HG03025 (cell line): ENCODE data around the gene TSFM.

Source experiments
- ATAC-seq: cut with Tn5 transposase; IDR thresholded peaks from one replicate; pipeline ENCODE4 v1.9.1; 2021; ENCODE audit warnings: mild to moderate bottlenecking, moderate library complexity; ENCODE audit not compliant: unreplicated experiment, low FRiP score

The TSFM gene

DNA sequence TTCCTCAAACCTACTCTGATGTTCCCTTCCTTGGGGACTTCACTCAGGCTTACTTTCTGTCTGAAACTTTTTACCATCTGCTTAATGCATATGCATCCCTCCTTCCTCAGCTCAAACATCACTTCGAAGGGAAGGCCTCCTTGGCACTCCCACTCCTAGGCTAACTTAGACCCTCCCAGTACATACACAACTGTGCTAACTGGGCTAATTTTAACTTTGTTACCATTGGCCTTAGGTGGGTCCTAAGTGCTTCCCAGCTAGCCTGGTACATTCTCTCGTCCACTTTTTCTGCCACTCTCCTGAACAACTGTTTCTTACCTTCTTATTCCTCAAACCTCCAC is 6.4 kb upstream of the TSFM start:
- ATAC-seq: no peak

DNA sequence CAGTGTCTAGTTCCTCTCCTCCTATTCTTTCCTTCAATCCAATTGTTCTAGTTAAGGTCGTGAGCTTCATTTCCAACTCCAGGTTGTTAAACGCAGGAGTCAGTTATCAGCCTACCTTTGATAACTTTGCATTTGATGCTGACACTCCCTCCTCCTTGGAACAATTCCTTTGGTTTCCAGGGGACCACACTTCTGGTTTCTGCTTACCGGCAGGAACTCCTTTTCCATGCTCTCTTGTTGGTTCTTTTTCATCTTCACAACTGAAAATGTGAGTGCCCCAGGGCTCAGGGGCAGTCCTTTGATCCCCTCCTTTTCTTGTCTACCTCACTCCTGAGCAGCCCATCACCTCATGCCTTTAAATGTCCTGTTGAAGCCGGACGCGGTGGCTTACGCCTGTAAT is 5.2 kb upstream of the TSFM start:
- ATAC-seq: no peak

DNA sequence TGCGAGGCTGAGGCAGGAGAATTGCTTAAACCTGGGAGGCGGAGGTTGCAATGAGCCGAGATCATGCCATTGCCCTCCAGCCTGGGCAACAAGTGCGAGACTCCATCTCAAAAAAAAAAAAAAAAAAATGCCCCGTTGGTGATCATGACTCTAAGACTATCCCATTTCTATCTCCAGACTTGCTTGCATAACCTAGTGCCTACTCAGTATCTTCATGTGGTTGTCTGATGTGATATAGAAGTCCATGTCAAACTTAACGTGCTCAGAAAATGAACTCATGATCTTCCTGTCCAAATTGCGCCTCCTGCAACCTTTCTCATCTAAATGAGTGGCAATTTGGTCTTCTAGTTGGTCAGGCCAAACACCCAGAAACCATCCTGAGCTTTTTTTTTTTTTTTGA is 4.7 kb upstream of the TSFM start:
- no peak for ATAC-seq

DNA sequence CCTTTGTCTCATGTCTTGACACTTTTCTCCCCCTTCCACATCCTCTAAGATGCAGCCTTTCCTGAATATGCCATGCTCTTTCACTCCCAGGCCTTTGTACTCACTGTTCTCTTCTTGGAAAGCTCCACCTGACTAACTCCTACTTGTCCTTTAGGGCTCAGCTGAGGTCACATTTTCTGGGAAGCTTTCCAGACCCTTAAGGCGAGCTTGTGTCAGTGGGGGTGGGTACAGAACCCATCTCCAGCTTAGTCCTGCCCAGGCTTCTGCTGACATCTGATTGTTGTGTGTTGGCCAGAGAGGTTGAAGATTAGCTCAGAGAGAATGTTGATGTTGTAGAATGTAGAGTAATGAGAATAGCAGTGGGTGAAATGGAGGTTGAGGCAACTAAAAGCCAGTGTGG is 2.9 kb upstream of the TSFM start:
- ATAC-seq: no peak

DNA sequence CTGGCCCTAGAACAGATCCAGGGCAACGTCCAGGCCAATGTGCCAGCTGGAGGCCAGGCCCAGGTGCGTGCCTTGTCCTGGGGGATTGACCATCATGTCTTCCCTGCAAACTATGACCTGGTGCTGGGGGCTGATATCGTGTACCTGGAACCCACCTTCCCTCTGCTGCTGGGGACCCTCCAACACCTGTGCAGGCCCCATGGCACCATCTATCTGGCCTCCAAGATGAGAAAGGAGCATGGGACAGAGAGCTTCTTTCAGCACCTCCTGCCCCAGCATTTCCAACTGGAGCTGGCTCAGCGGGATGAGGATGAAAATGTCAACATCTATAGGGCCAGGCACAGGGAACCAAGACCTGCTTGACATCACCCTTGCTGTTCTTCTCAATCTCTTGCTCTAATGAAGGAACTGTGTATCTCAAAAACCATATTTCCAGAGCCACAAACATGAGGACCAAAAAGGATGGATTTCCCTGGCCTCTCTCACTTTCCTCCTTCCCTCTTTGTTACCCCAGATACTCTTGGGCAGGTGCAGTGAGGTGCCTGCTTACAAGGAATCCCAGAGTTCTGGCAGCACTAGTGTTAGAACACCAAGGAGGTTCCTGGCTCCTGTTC is 2.2 kb upstream of the TSFM start:
- ATAC-seq: no peak

DNA sequence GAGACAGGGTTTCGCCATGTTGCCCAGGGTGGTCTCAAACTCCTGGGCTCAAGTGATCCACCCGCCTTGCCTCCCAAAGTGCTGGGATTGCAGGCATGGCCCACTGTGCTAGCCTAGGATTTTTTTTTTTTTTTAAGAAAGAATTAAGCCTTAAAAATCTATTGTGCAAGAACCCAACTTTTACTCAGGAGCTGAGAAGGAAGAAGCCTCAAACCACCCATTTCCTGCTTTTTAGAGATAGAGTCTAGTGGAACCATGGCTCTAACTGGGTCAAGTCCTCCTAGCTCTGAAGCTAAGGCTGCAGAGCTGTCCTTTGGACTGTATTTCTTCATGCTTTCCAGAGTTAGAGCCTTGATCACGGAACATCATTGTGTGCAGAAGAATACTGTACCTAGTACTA is 1.3 kb upstream of the TSFM start:
- no peak for ATAC-seq

DNA sequence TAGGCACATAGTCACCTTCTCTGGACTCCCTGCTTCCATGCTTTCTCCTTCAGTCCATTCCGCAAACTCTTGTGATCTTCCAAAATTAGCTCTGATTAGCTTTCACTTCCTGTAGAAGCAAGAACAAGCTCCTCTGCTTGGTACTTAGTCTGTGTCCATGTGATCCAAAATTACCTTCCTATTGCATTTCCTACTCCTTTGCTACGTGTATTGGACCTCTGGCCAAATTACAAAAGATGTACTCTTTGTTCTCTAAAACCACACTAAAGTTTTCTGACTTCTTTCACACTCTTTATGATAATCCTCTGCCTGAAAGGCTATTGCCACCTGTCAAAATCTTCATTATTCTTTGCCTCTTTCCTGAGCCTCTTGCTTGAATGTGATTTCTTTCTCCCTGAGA is 786 bp upstream of the TSFM start:
- ATAC-seq: no peak

DNA sequence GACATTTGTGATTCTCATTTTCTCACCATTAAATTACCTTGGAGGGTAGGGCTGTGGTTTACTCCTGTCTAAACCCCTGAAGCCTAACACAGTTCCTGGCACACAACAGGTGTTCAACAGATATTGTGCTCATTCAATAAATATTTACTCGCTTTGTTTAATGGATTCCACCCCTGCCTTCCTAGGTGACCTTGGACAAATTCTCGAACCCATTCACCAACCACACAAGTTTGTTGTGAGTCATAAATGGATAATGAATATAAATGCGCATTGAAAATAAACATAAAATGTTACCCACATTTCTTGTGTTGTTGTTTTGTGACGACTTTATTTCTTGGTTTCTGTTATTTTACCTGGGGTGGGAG is 362 bp upstream of the TSFM start:
- no peak for ATAC-seq

DNA sequence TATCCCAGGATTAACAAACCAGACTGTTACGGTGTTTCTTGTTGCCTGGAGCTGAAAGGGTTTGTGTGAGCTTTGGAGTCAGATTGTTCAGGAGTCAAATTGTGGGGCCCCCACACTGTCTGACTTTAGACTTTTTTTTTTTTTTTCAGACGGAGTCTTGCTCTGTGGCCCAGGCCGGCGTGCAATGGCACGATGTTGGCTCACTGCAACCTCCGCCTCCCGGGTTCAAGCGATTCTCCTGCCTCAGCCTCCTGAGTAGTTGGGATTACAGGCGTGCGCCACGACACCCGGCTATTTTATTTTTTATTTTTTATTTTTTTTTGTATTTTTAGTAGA is 847 bp downstream of the TSFM start:
- no peak for ATAC-seq

DNA sequence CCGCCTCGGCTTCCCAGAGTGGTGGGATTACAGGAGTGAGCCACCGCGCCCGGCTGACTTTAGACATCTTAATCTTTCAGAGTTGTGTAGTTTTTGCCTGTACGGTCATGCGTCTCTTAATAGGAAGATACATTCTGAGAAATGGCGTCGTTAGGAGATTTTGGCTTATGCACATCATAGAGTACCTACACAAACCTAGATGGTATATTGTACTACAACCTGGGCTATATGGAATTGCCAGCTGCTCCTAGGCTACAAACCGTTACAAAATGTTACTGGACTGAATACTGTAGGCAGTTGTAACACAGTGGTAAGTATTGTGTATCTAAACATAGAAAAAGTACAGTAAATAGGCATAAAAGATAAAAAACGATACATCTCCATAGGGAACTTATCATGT is 1.3 kb downstream of the TSFM start:
- no peak for ATAC-seq

DNA sequence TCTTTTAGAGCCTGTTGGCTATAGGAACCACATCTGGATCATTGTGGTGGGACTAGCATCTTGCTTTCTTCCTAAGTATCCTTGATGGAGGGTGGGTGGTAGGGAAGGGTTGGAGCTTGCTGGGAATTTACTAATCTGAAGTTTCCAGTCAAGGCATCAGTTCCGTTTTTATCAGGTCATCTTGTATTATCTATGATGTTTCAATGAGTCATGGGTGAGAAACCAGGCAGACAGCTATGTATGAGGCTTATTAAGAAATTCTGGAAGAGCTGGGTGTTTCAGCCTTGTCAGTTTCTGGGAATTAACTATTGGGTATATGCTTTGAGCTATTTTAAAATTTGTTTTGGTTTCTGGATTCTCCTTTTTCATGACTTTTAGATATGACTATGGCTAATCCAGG is 11.3 kb downstream of the TSFM start:
- ATAC-seq: no peak

DNA sequence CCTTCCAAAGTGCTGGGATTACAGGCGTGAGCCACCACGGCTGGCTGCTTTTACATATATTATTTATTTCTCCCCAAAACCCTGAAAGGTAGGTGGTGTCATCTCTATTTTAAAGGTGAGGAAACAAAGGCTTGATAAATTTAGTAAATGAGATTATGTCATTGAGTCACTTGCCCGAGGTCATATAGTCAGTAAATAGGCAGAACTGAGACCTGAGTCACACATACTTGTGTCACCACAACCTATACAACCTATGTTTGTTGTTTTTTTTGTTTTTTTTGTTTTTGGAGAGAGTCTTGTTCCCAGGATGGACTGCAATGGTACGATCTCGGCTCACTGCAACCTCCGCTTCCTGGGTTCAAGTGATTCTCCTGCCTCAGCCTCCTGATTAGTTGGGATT is 12.8 kb downstream of the TSFM start:
- no peak for ATAC-seq

DNA sequence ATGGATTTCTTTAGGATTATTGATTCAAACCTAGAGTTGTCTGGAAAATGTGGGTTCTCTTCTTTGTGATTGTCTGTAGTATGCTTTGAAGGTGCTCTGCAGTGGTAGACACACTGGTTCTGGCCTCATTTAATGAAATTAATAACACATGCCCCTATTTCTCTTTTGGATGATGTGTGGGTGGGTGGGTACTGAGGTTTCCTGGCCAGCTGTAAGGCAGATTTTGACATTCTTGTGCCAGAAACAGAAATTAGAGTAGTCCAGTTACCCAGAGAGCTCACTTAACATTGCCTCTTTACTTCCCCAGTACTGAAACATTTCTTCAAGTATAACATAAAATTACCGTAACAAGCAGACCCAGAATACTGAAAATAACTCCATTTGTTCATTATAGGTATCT is 14.4 kb downstream of the TSFM start:
- no peak for ATAC-seq

DNA sequence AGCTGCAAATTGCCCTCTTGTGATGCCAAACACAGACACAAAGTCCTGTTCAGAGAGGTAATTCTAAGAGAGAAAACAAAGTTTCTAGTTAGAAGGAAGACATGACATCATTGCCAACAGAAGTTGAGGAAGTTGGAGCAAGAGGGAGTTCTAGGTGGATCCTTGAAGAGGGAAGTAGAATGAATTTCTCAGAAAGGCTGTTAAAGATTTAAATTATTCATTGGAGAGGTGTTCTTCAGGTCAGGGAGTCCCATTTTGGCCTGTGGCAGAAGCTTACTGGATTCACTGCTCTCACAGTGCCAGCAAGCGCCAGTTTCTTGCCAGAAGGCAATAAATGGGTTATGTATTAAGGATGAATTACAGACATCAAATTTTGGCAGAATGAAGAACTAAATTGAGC is 15.3 kb downstream of the TSFM start:
- ATAC-seq: no peak

DNA sequence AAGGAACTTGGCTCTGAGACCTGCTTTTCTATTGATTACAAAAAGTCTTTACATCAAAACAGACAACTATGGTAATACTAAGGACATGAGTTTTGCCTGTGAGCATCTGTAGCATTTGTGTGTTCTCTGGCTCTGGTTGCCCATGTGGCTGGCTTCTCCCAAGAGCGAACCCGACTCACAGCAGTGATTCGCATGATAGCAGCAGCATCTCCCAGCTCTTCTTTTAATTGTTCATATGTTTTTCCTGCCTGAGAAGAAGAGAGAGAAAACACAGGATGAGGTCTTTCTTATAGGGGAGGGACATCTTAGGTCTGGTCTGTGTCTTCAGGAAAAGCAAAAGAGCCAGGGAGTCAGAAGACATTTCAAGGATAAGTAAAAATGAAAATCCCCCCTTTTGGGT is 18.4 kb downstream of the TSFM start:
- ATAC-seq: no peak

DNA sequence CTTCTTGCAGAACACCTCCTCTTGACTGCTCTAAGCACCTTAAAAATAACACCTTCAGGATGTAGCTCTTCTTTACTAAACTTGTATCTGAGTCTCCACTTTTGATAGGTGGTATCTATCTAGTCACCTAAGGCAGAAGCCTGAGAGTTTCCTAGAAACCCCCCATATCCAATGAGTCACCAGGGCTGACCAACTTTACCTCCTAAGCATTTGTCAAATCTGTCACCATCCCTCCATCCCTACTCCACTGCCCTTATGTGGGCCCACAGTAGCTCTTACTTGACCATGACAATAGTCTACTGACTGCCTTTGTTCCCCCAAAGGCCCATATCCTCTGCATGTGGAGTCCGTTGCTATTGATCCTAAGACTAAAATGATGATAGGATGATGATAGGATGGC is 20.0 kb downstream of the TSFM start:
- ATAC-seq: no peak

DNA sequence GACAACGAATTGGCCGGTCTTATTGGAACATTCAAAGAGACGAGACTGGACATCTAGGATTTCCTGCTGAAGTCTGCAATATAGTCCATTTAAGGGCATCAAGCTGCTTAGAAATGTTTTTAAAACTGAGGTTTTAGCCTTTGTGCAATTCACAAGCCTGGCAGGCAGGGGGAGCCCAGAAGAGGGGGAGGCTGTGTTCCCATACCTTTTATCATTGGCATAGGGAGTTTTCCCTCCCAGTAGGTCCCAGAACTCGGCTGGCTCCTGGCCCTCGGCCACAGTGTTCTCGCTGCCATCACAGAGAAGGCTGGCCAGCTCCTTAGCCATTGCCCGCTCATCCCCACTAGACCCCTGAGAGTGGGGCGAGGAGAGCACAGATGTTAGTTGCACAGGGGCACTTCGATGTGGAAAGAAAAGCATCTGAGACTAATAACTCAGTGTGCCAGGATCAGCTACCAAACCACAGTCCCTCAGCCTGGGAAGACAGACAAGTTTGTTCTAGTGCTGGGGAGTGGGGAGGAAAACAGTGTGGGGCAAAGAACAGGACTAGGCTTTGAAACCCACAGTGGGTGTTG is 20.8 kb downstream of the TSFM start:
- no peak for ATAC-seq

DNA sequence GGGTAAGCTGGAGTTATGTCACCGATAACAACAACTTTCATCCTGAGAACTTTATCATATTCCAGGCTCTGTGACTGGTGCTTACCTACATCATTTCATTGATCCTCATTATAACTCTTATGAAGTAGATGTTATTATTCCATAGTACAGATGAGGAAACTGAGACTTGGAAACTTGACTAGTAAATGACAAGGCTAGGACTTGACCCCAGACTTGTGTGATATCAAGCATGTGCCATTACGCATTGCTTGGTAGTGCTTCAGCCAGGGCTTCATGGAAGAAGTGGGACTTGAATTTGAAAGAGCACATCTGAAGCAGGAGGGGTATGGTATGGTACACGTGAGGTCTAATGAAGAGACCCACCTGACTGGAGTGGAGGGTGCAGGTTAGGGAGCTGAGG is 24.1 kb downstream of the TSFM start:
- no peak for ATAC-seq

DNA sequence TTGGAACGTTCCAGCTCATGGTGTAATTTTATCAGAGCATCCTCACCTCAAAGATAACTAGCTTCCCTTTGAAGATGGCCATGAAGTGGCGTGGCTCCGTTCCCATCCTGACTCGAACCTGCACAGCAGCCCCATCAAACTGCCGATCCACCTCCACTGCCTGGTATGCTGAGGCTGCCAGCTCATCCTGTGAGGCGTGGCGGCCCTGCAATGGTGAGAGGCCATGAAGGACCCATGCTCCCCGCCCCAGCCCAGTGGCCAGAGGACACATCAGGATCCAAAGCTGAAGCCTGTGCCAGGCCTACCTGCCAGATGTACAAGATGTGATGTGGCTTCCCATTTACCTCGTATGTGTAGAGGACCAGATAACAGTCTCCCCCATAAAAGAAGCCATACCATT is 24.7 kb downstream of the TSFM start:
- ATAC-seq: no peak

DNA sequence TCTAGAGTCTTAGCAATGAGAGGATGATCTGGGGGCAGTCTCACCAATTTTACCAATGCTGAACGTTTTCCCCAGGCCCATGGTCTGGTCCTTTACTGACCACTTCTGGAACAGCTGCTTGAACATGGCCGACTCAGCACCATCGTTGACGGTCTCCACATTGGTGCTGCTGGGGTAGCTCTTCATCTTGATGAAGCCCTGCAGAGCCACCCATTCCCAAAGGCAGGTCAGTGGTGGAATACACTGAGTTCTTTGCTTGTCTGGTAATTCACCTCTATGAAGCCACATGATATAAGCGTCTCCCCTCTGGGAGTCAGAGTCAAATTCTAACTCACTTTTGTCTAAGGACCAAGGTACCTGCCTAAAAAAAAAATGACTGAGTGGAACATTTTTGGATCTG is 25.8 kb downstream of the TSFM start:
- no peak for ATAC-seq

DNA sequence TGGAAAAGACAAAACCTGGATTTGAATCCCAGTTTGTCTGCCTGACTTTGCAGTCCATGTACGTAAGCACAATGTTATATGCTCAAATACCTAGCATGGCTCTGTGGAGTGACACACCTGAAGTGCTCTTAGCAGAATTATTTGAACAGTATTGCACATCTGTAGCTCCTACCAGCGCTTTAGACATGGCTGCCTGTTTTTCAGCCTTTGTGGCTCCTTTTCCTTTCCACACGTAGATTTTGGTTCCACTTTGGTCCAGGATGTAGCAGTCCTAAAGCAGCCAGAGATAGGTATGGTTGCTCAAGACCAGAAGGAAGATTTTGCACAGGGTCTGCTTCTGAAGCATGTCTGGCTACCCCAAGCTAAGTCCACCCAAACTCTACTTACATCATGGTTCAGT is 26.8 kb downstream of the TSFM start:
- ATAC-seq: no peak

DNA sequence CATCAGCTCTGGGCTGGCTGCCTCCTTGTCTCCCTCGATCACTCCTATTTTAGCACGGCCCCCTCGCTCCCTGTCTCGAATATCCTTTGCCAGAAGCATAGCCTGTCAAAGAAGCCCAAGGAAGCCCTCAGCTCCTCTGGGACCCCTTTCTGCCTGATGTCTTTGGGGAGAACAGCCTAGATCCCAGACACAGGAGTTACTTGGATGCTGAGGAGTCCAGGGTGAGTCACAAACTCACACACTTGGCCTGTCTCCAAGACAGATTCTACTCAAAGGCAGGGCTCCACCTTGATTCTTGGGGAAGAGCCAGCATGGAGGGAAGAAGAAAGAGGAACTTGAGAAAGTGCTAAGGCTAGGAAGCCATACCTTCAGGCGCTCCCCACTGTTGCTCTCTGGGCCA is 27.9 kb downstream of the TSFM start:
- ATAC-seq: no peak

DNA sequence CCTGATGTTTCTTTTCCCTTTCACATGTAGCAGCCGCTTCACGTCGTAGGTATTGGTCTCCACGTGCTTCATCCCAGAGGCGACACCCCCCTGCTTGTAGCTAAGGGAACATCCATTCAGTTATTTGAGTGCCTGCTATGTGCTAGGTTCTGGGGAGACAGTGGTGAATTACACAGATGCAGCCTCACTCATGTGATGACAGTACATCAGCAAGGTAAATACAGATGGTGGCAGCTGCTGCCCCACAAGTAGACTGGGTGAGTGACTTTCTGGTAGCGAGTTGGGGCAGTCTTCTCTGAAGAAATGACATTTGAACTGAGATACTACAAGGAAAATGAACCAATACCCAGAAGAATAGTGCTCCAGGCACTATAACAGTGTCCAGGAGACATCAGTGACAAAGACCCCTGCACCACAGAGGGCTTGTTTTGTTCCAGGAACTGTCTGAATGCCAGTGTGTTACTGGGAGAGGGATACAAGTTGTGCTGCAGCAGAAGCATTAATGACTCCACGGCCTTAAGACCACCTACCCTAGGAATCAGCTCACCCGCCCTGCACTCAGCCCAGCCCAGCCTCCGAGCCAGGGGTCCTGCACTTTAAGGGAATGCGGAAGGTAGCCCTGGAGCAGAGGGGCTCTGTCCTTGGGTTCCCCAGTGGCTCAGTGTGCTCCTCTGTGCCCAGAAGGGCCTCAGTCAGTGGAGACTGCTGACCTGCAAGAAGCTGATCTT is 28.6 kb downstream of the TSFM start:
- no peak for ATAC-seq
